ENCODE data around the gene EDDM3A.
"Not testable (repeated sequence)": the region's sequence is repeated elsewhere in the genome, so short reads cannot be mapped to it uniquely, and the experiment has no call there.

The EDDM3A gene

GRCh38 chr14:20733684-20734429 is 11.8 kb upstream of the EDDM3A start:
- no peak for DNase-seq

- no peak for DNase-seq
Observed at GRCh38 chr14:20734430-20734806, 11.3 kb upstream of the EDDM3A start.

- DNase-seq, result not testable (repeated sequence)
Observed at GRCh38 chr14:20738292-20738691, 7.4 kb upstream of the EDDM3A start.

GRCh38 chr14:20742132-20742531 is 3.6 kb upstream of the EDDM3A start:
- no peak for DNase-seq

- no peak for DNase-seq
Observed at GRCh38 chr14:20743556-20743955, 2.1 kb upstream of the EDDM3A start.

GRCh38 chr14:20746566-20746965 is 879 bp downstream of the EDDM3A start:
- no peak for DNase-seq

- DNase-seq, result no peak
Observed at GRCh38 chr14:20748439-20748838, 2.8 kb downstream of the EDDM3A start.

GRCh38 chr14:20750194-20750593 is 4.5 kb downstream of the EDDM3A start:
- DNase-seq, result peak; percentile 34

- no peak for DNase-seq
Observed at GRCh38 chr14:20751963-20752562, 6.4 kb downstream of the EDDM3A start.

GRCh38 chr14:20754308-20754707 is 8.6 kb downstream of the EDDM3A start:
- no peak for DNase-seq

GRCh38 chr14:20755037-20755436 is 9.3 kb downstream of the EDDM3A start:
- no peak for DNase-seq

- peak; percentile 38 for DNase-seq
Observed at GRCh38 chr14:20757965-20758364, 12.3 kb downstream of the EDDM3A start.

- not testable (repeated sequence) for DNase-seq
Observed at GRCh38 chr14:20759465-20759864, 13.8 kb downstream of the EDDM3A start.

GRCh38 chr14:20760950-20761349 is 15.3 kb downstream of the EDDM3A start:
- no peak for DNase-seq

GRCh38 chr14:20768593-20768892 is 22.9 kb downstream of the EDDM3A start:
- DNase-seq, result no peak

- no peak for DNase-seq
Observed at GRCh38 chr14:20769421-20769820, 23.7 kb downstream of the EDDM3A start.

GRCh38 chr14:20772650-20773049 is 27.0 kb downstream of the EDDM3A start:
- no peak for DNase-seq

GRCh38 chr14:20774258-20774824 is 28.7 kb downstream of the EDDM3A start:
- no peak for DNase-seq

- no peak for DNase-seq
Observed at GRCh38 chr14:20775043-20775442, 29.4 kb downstream of the EDDM3A start.

- no peak for DNase-seq
Observed at GRCh38 chr14:20775901-20776300, 30.2 kb downstream of the EDDM3A start.

- DNase-seq, result peak; percentile 51
Observed at GRCh38 chr14:20781803-20782202, 36.1 kb downstream of the EDDM3A start.

GRCh38 chr14:20782280-20782890 is 36.7 kb downstream of the EDDM3A start:
- peak; percentile 62 for DNase-seq

GRCh38 chr14:20787025-20787424 is 41.3 kb downstream of the EDDM3A start:
- DNase-seq, result no peak

GRCh38 chr14:20789230-20789813 is 43.6 kb downstream of the EDDM3A start:
- DNase-seq, result no peak
